Endothelial cell of umbilical vein (primary cell): ENCODE measurements around the gene USF2.

ENCODE experiments used
- EZH2 ChIP-seq: IDR thresholded peaks from 2 replicates; pipeline ENCODE4 v1.6.1; 2012; ENCODE audit warnings: borderline replicate concordance, low read depth, mild to moderate bottlenecking, moderate library complexity, low read length, inconsistent platforms; ENCODE audit not compliant: severe bottlenecking
- GATA2 ChIP-seq: IDR thresholded peaks from 2 replicates; pipeline ENCODE4 v1.7.0; 2011; ENCODE audit warnings: low read depth, mild to moderate bottlenecking, moderate library complexity, mixed read lengths, low read length; ENCODE audit not compliant: insufficient read length, insufficient read depth
- POLR2A ChIP-seq: IDR thresholded peaks from 2 replicates; pipeline ENCODE4 v1.6.1; 2012; ENCODE audit warnings: low read depth, mild to moderate bottlenecking, control low read depth, low read length
- POLR2AphosphoS5 ChIP-seq: IDR thresholded peaks from 2 replicates; pipeline ENCODE4 v1.6.1; 2012; ENCODE audit warnings: low read depth, mild to moderate bottlenecking, control low read depth, low read length, moderate library complexity; ENCODE audit not compliant: insufficient read depth
- TF ChIP-seq, protein P1 (sequence below), 2 donors: IDR thresholded peaks; 1 replicate in 1 of 2; 2 replicates in 1 of 2; pipeline ENCODE4 v1.5.1; 2011; ENCODE audit warnings: low read length in 2 of 2, mild to moderate bottlenecking in 2 of 2, moderate library complexity in 2 of 2, control low read depth in 1 of 2, inconsistent platforms in 1 of 2, low read depth in 1 of 2; ENCODE audit not compliant: insufficient read depth in 1 of 2; ENCODE audit errors: extremely low read depth in 1 of 2

DNA sequence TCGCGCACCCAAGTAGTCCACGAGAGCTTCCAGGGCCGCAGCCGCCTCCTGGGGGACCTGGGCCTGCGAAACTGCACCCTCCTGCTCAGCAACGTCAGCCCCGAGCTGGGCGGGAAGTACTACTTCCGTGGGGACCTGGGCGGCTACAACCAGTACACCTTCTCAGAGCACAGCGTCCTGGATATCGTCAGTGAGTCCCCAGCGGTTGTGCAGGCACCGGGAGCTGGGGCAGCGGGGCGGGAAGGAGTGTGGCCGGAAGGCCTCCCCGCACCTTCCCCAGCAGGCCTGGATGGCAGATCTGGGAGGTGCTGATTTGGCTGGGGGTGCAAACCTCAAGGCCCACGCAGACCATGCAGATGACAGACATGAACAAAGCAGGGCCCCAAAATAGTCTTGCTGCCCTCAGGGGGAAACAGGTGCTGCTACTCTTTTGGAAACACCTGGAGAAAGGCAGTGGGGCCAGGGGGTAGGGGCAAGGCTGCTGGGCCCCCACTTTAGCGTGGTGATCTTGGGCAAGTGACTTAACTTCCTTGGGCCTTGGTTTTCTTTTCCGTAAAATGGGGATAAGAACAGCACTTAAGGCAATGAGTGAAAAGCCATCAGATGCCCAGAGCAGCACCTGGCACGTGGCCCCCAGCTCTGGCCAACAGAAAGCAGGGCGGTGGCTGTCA, 27.2 kb downstream of the USF2 start:
- TF ChIP-seq, protein P1, sequence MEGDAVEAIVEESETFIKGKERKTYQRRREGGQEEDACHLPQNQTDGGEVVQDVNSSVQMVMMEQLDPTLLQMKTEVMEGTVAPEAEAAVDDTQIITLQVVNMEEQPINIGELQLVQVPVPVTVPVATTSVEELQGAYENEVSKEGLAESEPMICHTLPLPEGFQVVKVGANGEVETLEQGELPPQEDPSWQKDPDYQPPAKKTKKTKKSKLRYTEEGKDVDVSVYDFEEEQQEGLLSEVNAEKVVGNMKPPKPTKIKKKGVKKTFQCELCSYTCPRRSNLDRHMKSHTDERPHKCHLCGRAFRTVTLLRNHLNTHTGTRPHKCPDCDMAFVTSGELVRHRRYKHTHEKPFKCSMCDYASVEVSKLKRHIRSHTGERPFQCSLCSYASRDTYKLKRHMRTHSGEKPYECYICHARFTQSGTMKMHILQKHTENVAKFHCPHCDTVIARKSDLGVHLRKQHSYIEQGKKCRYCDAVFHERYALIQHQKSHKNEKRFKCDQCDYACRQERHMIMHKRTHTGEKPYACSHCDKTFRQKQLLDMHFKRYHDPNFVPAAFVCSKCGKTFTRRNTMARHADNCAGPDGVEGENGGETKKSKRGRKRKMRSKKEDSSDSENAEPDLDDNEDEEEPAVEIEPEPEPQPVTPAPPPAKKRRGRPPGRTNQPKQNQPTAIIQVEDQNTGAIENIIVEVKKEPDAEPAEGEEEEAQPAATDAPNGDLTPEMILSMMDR (IDR thresholded peaks at IDR 0.05; ENCODE audit: extremely low read depth in 1 of 2, insufficient read depth in 1 of 2, low read depth in 1 of 2, low read length in 2 of 2), result no peak
- TF ChIP-seq EZH2 (no peak), POLR2A (no peak), GATA2 (no peak), POLR2AphosphoS5 (no peak)
